H9 (cell line): Measurements from ENCODE around the gene LARGE1. TPM values are rescaled to one million over a fixed set of nuclear protein-coding genes. Genes with fewer than 3 reads are reported as not detected.

ENCODE experiments used
- DNase-seq: peaks from one replicate; pipeline ENCODE4 v3.0.0-alpha.2; 2017
- H2AFZ ChIP-seq: one replicate; pipeline ENCODE4 v1.6.1; 2013; ENCODE audit warnings: mild to moderate bottlenecking, low read length, control low read depth, moderate library complexity
- H2AK5ac ChIP-seq: 2 replicates; pipeline ENCODE4 v1.6.1; 2013; ENCODE audit warnings: low read length, control low read depth, mixed read lengths; ENCODE audit not compliant: insufficient read length
- H2BK120ac ChIP-seq: one replicate; pipeline ENCODE4 v1.6.1; 2013; ENCODE audit warnings: low read depth, mild to moderate bottlenecking, low read length, control low read depth, inconsistent platforms; ENCODE audit not compliant: poor library complexity, severe bottlenecking
- H2BK12ac ChIP-seq: 2 replicates; pipeline ENCODE4 v1.6.1; 2013; ENCODE audit warnings: low read length, control low read depth, mixed read lengths, low read depth; ENCODE audit not compliant: insufficient read length
- H2BK15ac ChIP-seq: 2 replicates; pipeline ENCODE4 v1.6.1; 2013; ENCODE audit warnings: low read depth, low read length, control low read depth
- H2BK20ac ChIP-seq: one replicate; pipeline ENCODE4 v1.6.1; 2013; ENCODE audit warnings: low read depth, mild to moderate bottlenecking, low read length, control low read depth, inconsistent platforms; ENCODE audit not compliant: poor library complexity, severe bottlenecking
- H2BK5ac ChIP-seq: 2 replicates; pipeline ENCODE4 v1.6.1; 2013; ENCODE audit warnings: low read length, control low read depth, mixed read lengths; ENCODE audit not compliant: insufficient read length
- H3K14ac ChIP-seq: 2 replicates; pipeline ENCODE4 v1.6.1; 2013; ENCODE audit warnings: low read length, control low read depth; ENCODE audit not compliant: insufficient read depth
- H3K18ac ChIP-seq: 2 replicates; pipeline ENCODE4 v1.6.1; 2013; ENCODE audit warnings: low read depth, mild to moderate bottlenecking, mixed read lengths, low read length, control low read depth; ENCODE audit not compliant: insufficient read length
- H3K23ac ChIP-seq: 2 replicates; pipeline ENCODE4 v1.6.1; 2013; ENCODE audit warnings: low read length, control low read depth, mixed read lengths, low read depth; ENCODE audit not compliant: insufficient read length
- H3K23me2 ChIP-seq: 2 replicates; pipeline ENCODE4 v1.6.1; 2013; ENCODE audit warnings: low read depth, mild to moderate bottlenecking, mixed read lengths, low read length, control low read depth; ENCODE audit not compliant: insufficient read length, poor library complexity, severe bottlenecking
- H3K27ac ChIP-seq: 2 replicates; pipeline ENCODE4 v1.5.1; 2013; ENCODE audit warnings: low read length, control low read depth, mixed read lengths, low read depth; ENCODE audit not compliant: insufficient read length
- H3K27me3 ChIP-seq: 2 replicates; pipeline ENCODE4 v1.6.1; 2013; ENCODE audit warnings: low read length, control low read depth, inconsistent platforms; ENCODE audit not compliant: insufficient read depth
- H3K4ac ChIP-seq: 2 replicates; pipeline ENCODE4 v1.6.1; 2013; ENCODE audit warnings: low read depth, mild to moderate bottlenecking, control low read depth, inconsistent platforms, low read length, moderate library complexity
- H3K4me1 ChIP-seq: 2 replicates; pipeline ENCODE4 v1.6.1; 2013; ENCODE audit warnings: low read length, control low read depth, inconsistent platforms; ENCODE audit not compliant: insufficient read depth
- H3K4me2 ChIP-seq: 2 replicates; pipeline ENCODE4 v1.6.1; 2013; ENCODE audit warnings: low read length, control low read depth, mixed read lengths; ENCODE audit not compliant: insufficient read length, insufficient read depth
- H3K56ac ChIP-seq: 2 replicates; pipeline ENCODE4 v1.6.1; 2013; ENCODE audit warnings: low read depth, mild to moderate bottlenecking, mixed read lengths, low read length, control low read depth; ENCODE audit not compliant: insufficient read length
- H3K79me1 ChIP-seq: 2 replicates; pipeline ENCODE4 v1.6.1; 2013; ENCODE audit warnings: low read depth, mild to moderate bottlenecking, moderate library complexity, low read length, control low read depth, inconsistent platforms; ENCODE audit not compliant: insufficient read depth, poor library complexity, severe bottlenecking
- H3K79me2 ChIP-seq: 2 replicates; pipeline ENCODE4 v1.6.1; 2013; ENCODE audit warnings: low read length, control low read depth, inconsistent platforms; ENCODE audit not compliant: insufficient read depth
- H3K9ac ChIP-seq: 2 replicates; pipeline ENCODE4 v1.6.1; 2013; ENCODE audit warnings: low read length, control low read depth, mixed read lengths; ENCODE audit not compliant: insufficient read length; ENCODE audit errors: extremely low read depth
- H3K9me3 ChIP-seq: one replicate; pipeline ENCODE4 v1.6.1; 2013; ENCODE audit warnings: low read depth, low read length, inconsistent platforms; ENCODE audit not compliant: control insufficient read depth
- H3T11ph ChIP-seq: one replicate; pipeline ENCODE4 v1.6.1; 2013; ENCODE audit warnings: mild to moderate bottlenecking, low read length, control low read depth, inconsistent platforms
- H4K20me1 ChIP-seq: one replicate; pipeline ENCODE4 v1.6.1; 2013; ENCODE audit not compliant: control insufficient read depth, insufficient read length, insufficient read depth
- H4K5ac ChIP-seq: 2 replicates; pipeline ENCODE4 v1.6.1; 2013; ENCODE audit warnings: low read depth, mild to moderate bottlenecking, mixed read lengths, low read length, control low read depth; ENCODE audit not compliant: insufficient read length
- H4K8ac ChIP-seq: replicated peaks from 2 replicates; pipeline ENCODE4 v1.6.1; 2013; ENCODE audit warnings: low read length, control low read depth, mixed read lengths, low read depth; ENCODE audit not compliant: insufficient read length
- H4K91ac ChIP-seq: 2 replicates; pipeline ENCODE4 v1.6.1; 2013; ENCODE audit warnings: low read depth, mild to moderate bottlenecking, moderate library complexity, mixed read lengths, low read length, control low read depth; ENCODE audit not compliant: insufficient read length
- H3K27ac Mint-ChIP-seq, 3 experiments: 2 replicates in 2 of 3; 3 replicates in 1 of 3; pipeline ENCODE4 v1.8.0; 2020 to 2021; ENCODE audit warnings: mixed read lengths in 3 of 3, mild to moderate bottlenecking in 1 of 3, moderate library complexity in 1 of 3
- H3K27me3 Mint-ChIP-seq: 2 replicates; pipeline ENCODE4 v1.8.0; 2021; ENCODE audit warnings: low read depth, mild to moderate bottlenecking, moderate library complexity, mixed read lengths
- H3K36me3 Mint-ChIP-seq, 3 experiments: 2 replicates in 2 of 3; 3 replicates in 1 of 3; pipeline ENCODE4 v1.8.0; 2020 to 2021; ENCODE audit warnings: low read depth in 3 of 3, mixed read lengths in 3 of 3; ENCODE audit not compliant: insufficient read depth in 1 of 3
- H3K4me1 Mint-ChIP-seq, 2 experiments: 2 replicates each; pipeline ENCODE4 v1.8.0; 2020; ENCODE audit warnings: mixed read lengths in 2 of 2
- H3K4me3 Mint-ChIP-seq, 2 experiments: 2 replicates in 1 of 2; 3 replicates in 1 of 2; pipeline ENCODE4 v1.8.0; 2020 to 2021; ENCODE audit warnings: mild to moderate bottlenecking in 2 of 2, mixed read lengths in 2 of 2, moderate library complexity in 1 of 2
- H3K9me3 Mint-ChIP-seq, 2 experiments: 2 replicates in 1 of 2; 3 replicates in 1 of 2; pipeline ENCODE4 v1.8.0; 2020; ENCODE audit warnings: mild to moderate bottlenecking in 2 of 2, mixed read lengths in 2 of 2, moderate library complexity in 1 of 2
- CTCF ChIP-seq: fragments of 200-600 bp; sonication (generic); conservative IDR thresholded peaks from 3 replicates; pipeline ENCODE4 v1.8.0; 2021; ENCODE audit warnings: antibody characterized with exemption, mild to moderate bottlenecking
- WGBS: extraction: QIAGEN DNeasy Blood & Tissue Kit; methylation state at CpG from one replicate; pipeline ENCODE4 v1.1.7; 2013; ENCODE audit warnings: missing lambda C conversion rate, low lambda C conversion rate, mixed read lengths; ENCODE audit not compliant: insufficient read length; ENCODE audit errors: extremely low coverage; 5-methylcytosine and 5-hydroxymethylcytosine counted together
- total RNA-seq: library from RNA; stranded (reverse); gene quantifications from 2 replicates; pipeline ENCODE4 v1.2.1, GENCODE V29; 2021

Gene LARGE1
- total RNA-seq, 1 experiment from 2014 or later, result 43.5 TPM

GRCh38 chr22:33680632-33681031 is 239.6 kb downstream of the LARGE1 start:
- Histone ChIP-seq H2AFZ (no peak overlapping the region), H4K20me1 (no peaks in the 10 kb centered on the region), H3K4me1 (peaks cover 2% of the 10 kb centered on the region; the same call in 1 of the 2 replicates), H3K23me2 (no peaks in the 10 kb centered on the region), H3K79me1 (peaks cover 9% of the 10 kb centered on the region), H3K23ac (no peak overlapping the region), H4K5ac (no peak overlapping the region), H2BK5ac (no peak overlapping the region), H3K27me3 (no peaks in the 10 kb centered on the region), H3K14ac (no peak overlapping the region), H4K91ac (no peak overlapping the region), H3K4ac (no peak overlapping the region), H2BK12ac (no peak overlapping the region), H2BK120ac (no peak overlapping the region), H3K9me3 (no peaks in the 10 kb centered on the region), H2BK20ac (no peak overlapping the region), H3K9ac (no peak overlapping the region), H3K27ac (no peak overlapping the region), H3K79me2 (peaks cover 3% of the 10 kb centered on the region; the same call in 1 of the 2 replicates), H4K8ac (no peak overlapping the region), H2AK5ac (no peak overlapping the region), H3K56ac (no peak overlapping the region), H3T11ph (no peak overlapping the region), H2BK15ac (no peak overlapping the region), H3K18ac (no peak overlapping the region), H3K4me2 (no peak overlapping the region)
- DNase-seq, result no peak
- peaks cover 21 to 27% of the 10 kb centered on the region in 2 experiments for H3K4me1 Mint-ChIP-seq
- H3K27ac Mint-ChIP-seq, result no peak overlapping the region
- H3K27me3 Mint-ChIP-seq, result no peaks in the 10 kb centered on the region
- peaks cover 0 to 2% of the 10 kb centered on the region in 2 experiments; a peak in 2 of 5 replicates for H3K9me3 Mint-ChIP-seq
- TF ChIP-seq CTCF, result no peak
- H3K36me3 Mint-ChIP-seq, result no peaks in the 10 kb centered on the region
- H3K4me3 Mint-ChIP-seq, result no peak overlapping the region
- WGBS, result no CpG with 5 or more reads among the region's 3 CpGs
